Astrocyte (in vitro differentiated cells and primary cell): ENCODE measurements around the gene WARS2. TPM values are rescaled to one million over a fixed set of nuclear protein-coding genes. Genes with fewer than 3 reads are reported as not detected.
"Not testable (repeated sequence)": the region's sequence is repeated elsewhere in the genome, so short reads cannot be mapped to it uniquely, and the experiment has no call there.

Experiments used
- DNase-seq: peaks from one replicate; pipeline ENCODE4 v3.0.0-alpha.2; 2010; ENCODE audit warnings: low read depth
- FAIRE-seq: peaks from 2 replicates; lab custom pipeline; 2011; peaks lifted over from hg19 to GRCh38; lab: Jason Lieb, UNC
- H2AFZ ChIP-seq: 2 replicates; pipeline ENCODE4 v1.6.0; 2012; ENCODE audit warnings: low read depth, low read length, inconsistent platforms
- H3K27ac ChIP-seq: 2 replicates; pipeline ENCODE4 v1.5.1; 2011; ENCODE audit warnings: low read depth, low read length, inconsistent platforms
- H3K27me3 ChIP-seq: 2 replicates; pipeline ENCODE4 v1.6.0; 2011; ENCODE audit warnings: low read length, inconsistent platforms; ENCODE audit not compliant: insufficient read depth
- H3K36me3 ChIP-seq: 2 replicates; pipeline ENCODE4 v1.5.1; 2011; ENCODE audit warnings: low read length, inconsistent platforms; ENCODE audit not compliant: insufficient read depth
- H3K4me1 ChIP-seq: 2 replicates; pipeline ENCODE4 v1.5.1; 2011; ENCODE audit warnings: low read length, inconsistent platforms; ENCODE audit not compliant: insufficient read depth
- H3K4me2 ChIP-seq: 2 replicates; pipeline ENCODE4 v1.6.0; 2012; ENCODE audit warnings: low read length, inconsistent platforms
- H3K4me3 ChIP-seq: 2 replicates; pipeline ENCODE4 v1.5.1; 2011; ENCODE audit warnings: low read depth, mild to moderate bottlenecking, low read length, inconsistent platforms; ENCODE audit not compliant: insufficient read depth
- H3K79me2 ChIP-seq: 2 replicates; pipeline ENCODE4 v1.6.0; 2012; ENCODE audit warnings: mild to moderate bottlenecking, low read length, inconsistent platforms; ENCODE audit not compliant: insufficient read depth
- H3K9ac ChIP-seq: 2 replicates; pipeline ENCODE4 v1.6.0; 2012; ENCODE audit warnings: mild to moderate bottlenecking, low read length, inconsistent platforms
- H3K9me3 ChIP-seq: 2 replicates; pipeline ENCODE4 v1.5.1; 2012; ENCODE audit warnings: low read depth, mild to moderate bottlenecking, low read length, inconsistent platforms; ENCODE audit not compliant: insufficient read depth
- H4K20me1 ChIP-seq: 2 replicates; pipeline ENCODE4 v1.6.0; 2012; ENCODE audit warnings: low read length, inconsistent platforms; ENCODE audit not compliant: insufficient read depth
- H3K27ac Mint-ChIP-seq: one replicate; pipeline ENCODE4 v1.8.0; 2021; ENCODE audit warnings: mild to moderate bottlenecking, mixed read lengths; ENCODE audit not compliant: unreplicated experiment
- H3K27me3 Mint-ChIP-seq: one replicate; pipeline ENCODE4 v1.8.0; 2021; ENCODE audit warnings: low read depth, mixed read lengths; ENCODE audit not compliant: unreplicated experiment
- H3K36me3 Mint-ChIP-seq: one replicate; pipeline ENCODE4 v1.8.0; 2021; ENCODE audit warnings: low read depth, mixed read lengths; ENCODE audit not compliant: unreplicated experiment
- H3K4me1 Mint-ChIP-seq: one replicate; pipeline ENCODE4 v1.8.0; 2021; ENCODE audit warnings: low read depth, mixed read lengths; ENCODE audit not compliant: unreplicated experiment
- H3K4me3 Mint-ChIP-seq: one replicate; pipeline ENCODE4 v1.8.0; 2021; ENCODE audit warnings: mild to moderate bottlenecking, moderate library complexity, mixed read lengths; ENCODE audit not compliant: unreplicated experiment
- H3K9me3 Mint-ChIP-seq: one replicate; pipeline ENCODE4 v1.8.0; 2021; ENCODE audit warnings: mild to moderate bottlenecking, mixed read lengths; ENCODE audit not compliant: unreplicated experiment
- CTCF ChIP-seq: IDR thresholded peaks from 2 replicates; pipeline ENCODE4 v1.5.1; 2011; ENCODE audit warnings: low read depth, mild to moderate bottlenecking, inconsistent platforms, low read length, moderate library complexity; ENCODE audit not compliant: insufficient read depth
- EZH2 ChIP-seq: IDR thresholded peaks from 2 replicates; pipeline ENCODE4 v1.6.1; 2012; ENCODE audit warnings: mild to moderate bottlenecking, low read length, inconsistent platforms; ENCODE audit not compliant: insufficient read depth
- total RNA-seq: library from RNA; stranded (reverse); gene quantifications from 2 replicates; pipeline ENCODE4 v1.2.1, GENCODE V29; 2021

WARS2 gene
- total RNA-seq, 1 donor from 2014 or later = 10.5 TPM

- H4K20me1 ChIP-seq = no peaks in the 10 kb centered on the region
- peaks cover 2% of the 10 kb centered on the region for H3K36me3 ChIP-seq
- H3K4me3 ChIP-seq = no peak overlapping the region
- DNase-seq (no peak), FAIRE-seq (no peak)
- no peaks in the 10 kb centered on the region for H3K27me3 Mint-ChIP-seq
- peaks cover 18% of the 10 kb centered on the region for H3K9me3 Mint-ChIP-seq
- H3K79me2 ChIP-seq = no peaks in the 10 kb centered on the region
- H3K4me2 ChIP-seq = no peak overlapping the region
- peaks cover 32% of the 10 kb centered on the region for H3K36me3 Mint-ChIP-seq
- no peaks in the 10 kb centered on the region for H3K9me3 ChIP-seq
- no peak overlapping the region for H3K27ac Mint-ChIP-seq
- no peak overlapping the region for H3K4me3 Mint-ChIP-seq
- H3K9ac ChIP-seq = no peak overlapping the region
- H3K27me3 ChIP-seq = no peaks in the 10 kb centered on the region
- H2AFZ ChIP-seq = no peak overlapping the region
- TF ChIP-seq EZH2 (no peak), CTCF (no peak)
- no peak overlapping the region for H3K27ac ChIP-seq
- H3K4me1 ChIP-seq = no peaks in the 10 kb centered on the region
- H3K4me1 Mint-ChIP-seq = no peaks in the 10 kb centered on the region
Measured at GRCh38 chr1:119159966-119160365, 19.5 kb upstream of the WARS2 start.

- H3K4me3 ChIP-seq = no peak overlapping the region
- Mint-ChIP-seq H3K4me1 (no peaks in the 10 kb centered on the region), H3K4me3 (no peak overlapping the region), H3K9me3 (peaks cover 18% of the 10 kb centered on the region), H3K36me3 (peaks cover 32% of the 10 kb centered on the region), H3K27me3 (no peaks in the 10 kb centered on the region), H3K27ac (no peak overlapping the region)
- H3K27me3 ChIP-seq = no peaks in the 10 kb centered on the region
- FAIRE-seq (no peak), DNase-seq (peak; percentile 10)
- no peak for TF ChIP-seq CTCF
- no peak for TF ChIP-seq EZH2
- no peak overlapping the region for H3K4me2 ChIP-seq
- H3K79me2 ChIP-seq = no peaks in the 10 kb centered on the region
- no peaks in the 10 kb centered on the region for H3K4me1 ChIP-seq
- H2AFZ ChIP-seq = no peak overlapping the region
- no peaks in the 10 kb centered on the region for H4K20me1 ChIP-seq
- peaks cover 2% of the 10 kb centered on the region for H3K36me3 ChIP-seq
- no peak overlapping the region for H3K27ac ChIP-seq
- no peak overlapping the region for H3K9ac ChIP-seq
- no peaks in the 10 kb centered on the region for H3K9me3 ChIP-seq
Measured at GRCh38 chr1:119159111-119159510, 18.7 kb upstream of the WARS2 start.

- not testable (repeated sequence) for H3K4me2 ChIP-seq, H3K79me2 ChIP-seq, H3K27me3 Mint-ChIP-seq, H3K4me3 ChIP-seq, H4K20me1 ChIP-seq, H3K4me1 ChIP-seq, H3K27me3 ChIP-seq, H3K4me3 Mint-ChIP-seq, H3K27ac Mint-ChIP-seq, H3K9me3 ChIP-seq, H3K27ac ChIP-seq, H3K36me3 ChIP-seq, H3K4me1 Mint-ChIP-seq, H2AFZ ChIP-seq, FAIRE-seq, H3K9ac ChIP-seq, DNase-seq
- Mint-ChIP-seq H3K36me3 (peaks cover 31% of the 10 kb centered on the region), H3K9me3 (peaks cover 18% of the 10 kb centered on the region)
Measured at GRCh38 chr1:119156761-119157160, 16.3 kb upstream of the WARS2 start.

GRCh38 chr1:119155069-119155468, 14.6 kb upstream of the WARS2 start:
- FAIRE-seq = not testable (repeated sequence)

More at GRCh38 chr1:119155069-119155468, 14.6 kb upstream of the WARS2 start:
- H3K27me3 Mint-ChIP-seq, H3K9me3 ChIP-seq, H3K27ac ChIP-seq, H3K4me3 Mint-ChIP-seq, H2AFZ ChIP-seq, H3K27me3 ChIP-seq, H3K79me2 ChIP-seq, DNase-seq, H3K4me2 ChIP-seq, H3K4me3 ChIP-seq, H3K4me1 ChIP-seq, H3K9ac ChIP-seq, H3K4me1 Mint-ChIP-seq, H4K20me1 ChIP-seq, H3K36me3 ChIP-seq, H3K27ac Mint-ChIP-seq: not testable (repeated sequence)
- Mint-ChIP-seq H3K36me3 (peaks cover 36% of the 10 kb centered on the region), H3K9me3 (peaks cover 21% of the 10 kb centered on the region)
